Measurements from ENCODE around the gene C8G. TPM values are rescaled to one million over a fixed set of nuclear protein-coding genes. Genes with fewer than 3 reads are reported as not detected.

C8G gene
- total RNA-seq, 1 experiment from 2014 or later, result 0.77 TPM

DNA sequence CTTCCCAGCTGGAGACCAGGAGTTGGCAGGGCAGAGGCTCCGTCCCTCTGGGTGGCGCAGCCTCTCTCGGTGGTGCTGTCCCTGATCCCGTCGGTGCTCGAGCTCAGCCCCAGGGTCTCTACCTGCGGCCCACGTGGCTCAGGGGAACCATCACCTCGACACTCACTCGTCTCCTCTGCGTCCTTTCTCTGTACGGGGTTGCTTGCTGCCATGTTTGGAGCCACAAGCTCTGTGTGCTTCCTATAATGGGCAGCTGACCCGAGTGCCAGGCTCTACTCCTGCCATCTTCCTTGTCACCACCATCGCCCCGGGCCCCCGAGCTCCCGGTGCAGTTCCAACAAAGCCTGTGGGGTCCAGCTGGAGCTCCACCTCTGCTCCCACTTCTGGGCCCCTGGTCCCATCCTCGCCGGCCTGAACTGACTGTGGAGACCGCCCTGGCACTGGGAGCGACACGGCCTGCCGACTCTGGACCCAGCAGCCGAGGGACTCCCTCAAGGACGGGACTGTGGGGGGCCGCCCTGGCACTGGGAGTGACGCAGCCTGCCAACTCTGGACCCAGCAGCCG lies 5.5 kb upstream of the C8G start:
- Histone ChIP-seq H3K27me3 (ENCODE audit: low read length) (no peaks in the 10 kb centered on the region), H4K20me1 (ENCODE audit: low read length) (no peaks in the 10 kb centered on the region), H3K79me2 (ENCODE audit: low read length) (peaks cover 26% of the 10 kb centered on the region), H3K27ac (ENCODE audit: low read length) (no peak overlapping the region), H2AFZ (ENCODE audit: low read length) (no peak overlapping the region), H3K9me2 (replicated peaks; ENCODE audit: low read length) (no peaks in the 10 kb centered on the region), H3K9me3 (ENCODE audit: low read length) (no peaks in the 10 kb centered on the region), H3K4me2 (ENCODE audit: low read length) (no peak overlapping the region), H3K4me1 (ENCODE audit: insufficient read depth, low read length) (no peaks in the 10 kb centered on the region; the same call in 1 of the 2 replicates), H3K4me3 (ENCODE audit: low read length) (no peak overlapping the region), H3F3A (ENCODE audit: low read length, unreplicated experiment) (no peaks in the 10 kb centered on the region), H3K36me3 (ENCODE audit: low read depth, low read length) (no peaks in the 10 kb centered on the region; the same call in 1 of the 2 replicates), H3K9ac (ENCODE audit: low read length) (no peak overlapping the region)
- intact Hi-C loops (cut with micrococcal nuclease), result no loop called here
- DNase-seq (no peak), ATAC-seq (no peak)
- CTCF ChIA-PET, result no interaction called here
- BruUV-seq (replicated peaks), result no TSS peak
- TF ChIP-seq CTCF (conservative IDR thresholded peaks at IDR 0.05; ENCODE audit: low read depth, low read length) (no peak), EZH2 (IDR thresholded peaks at IDR 0.05; ENCODE audit: low read length, unreplicated experiment) (no peak), EZH2phosphoT487 (IDR thresholded peaks at IDR 0.05; ENCODE audit: borderline replicate concordance, low read length) (no peak)
- POLR2A ChIA-PET (ENCODE audit: unreplicated experiment), result no interaction called here

- no peak overlapping the region for H3K4me2 ChIP-seq (ENCODE audit: low read length)
- H3K9me3 ChIP-seq (ENCODE audit: low read length), result no peaks in the 10 kb centered on the region
- no peak overlapping the region for H3K4me3 ChIP-seq (ENCODE audit: low read length)
- no TSS peak for BruUV-seq (replicated peaks)
- DNase-seq (no peak), ATAC-seq (no peak)
- H3K9ac ChIP-seq (ENCODE audit: low read length), result no peak overlapping the region
- ChIA-PET POLR2A (ENCODE audit: unreplicated experiment) (no interaction called here), CTCF (no interaction called here)
- no peaks in the 10 kb centered on the region for H3K27me3 ChIP-seq (ENCODE audit: low read length)
- intact Hi-C loops (cut with micrococcal nuclease), result no loop called here
- H3K9me2 ChIP-seq (replicated peaks; ENCODE audit: low read length), result no peaks in the 10 kb centered on the region
- H3K36me3 ChIP-seq (ENCODE audit: low read depth, low read length), result no peaks in the 10 kb centered on the region; the same call in 1 of the 2 replicates
- no peak overlapping the region for H2AFZ ChIP-seq (ENCODE audit: low read length)
- no peaks in the 10 kb centered on the region for H4K20me1 ChIP-seq (ENCODE audit: low read length)
- no peaks in the 10 kb centered on the region; the same call in 1 of the 2 replicates for H3K4me1 ChIP-seq (ENCODE audit: insufficient read depth, low read length)
- H3K27ac ChIP-seq (ENCODE audit: low read length), result no peak overlapping the region
- TF ChIP-seq EZH2phosphoT487 (IDR thresholded peaks at IDR 0.05; ENCODE audit: borderline replicate concordance, low read length) (no peak), CTCF (conservative IDR thresholded peaks at IDR 0.05; ENCODE audit: low read depth, low read length) (no peak), EZH2 (IDR thresholded peaks at IDR 0.05; ENCODE audit: low read length, unreplicated experiment) (no peak)
- peaks cover 26% of the 10 kb centered on the region for H3K79me2 ChIP-seq (ENCODE audit: low read length)
- H3F3A ChIP-seq (ENCODE audit: low read length, unreplicated experiment), result no peaks in the 10 kb centered on the region
Observed at GRCh38 chr9:136939996-136940525, 5.0 kb upstream of the C8G start.

- Histone ChIP-seq H3K9ac (ENCODE audit: low read length) (no peak overlapping the region), H4K20me1 (ENCODE audit: low read length) (no peaks in the 10 kb centered on the region), H3K4me3 (ENCODE audit: low read length) (no peak overlapping the region), H3K9me3 (ENCODE audit: low read length) (no peaks in the 10 kb centered on the region), H3F3A (ENCODE audit: low read length, unreplicated experiment) (no peaks in the 10 kb centered on the region), H3K36me3 (ENCODE audit: low read depth, low read length) (no peaks in the 10 kb centered on the region; the same call in 1 of the 2 replicates), H3K79me2 (ENCODE audit: low read length) (peaks cover 26% of the 10 kb centered on the region), H3K27me3 (ENCODE audit: low read length) (no peaks in the 10 kb centered on the region), H3K4me2 (ENCODE audit: low read length) (no peak overlapping the region), H3K4me1 (ENCODE audit: insufficient read depth, low read length) (no peaks in the 10 kb centered on the region; the same call in 1 of the 2 replicates), H3K27ac (ENCODE audit: low read length) (no peak overlapping the region), H3K9me2 (replicated peaks; ENCODE audit: low read length) (no peaks in the 10 kb centered on the region), H2AFZ (ENCODE audit: low read length) (no peak overlapping the region)
- CTCF ChIA-PET, result no interaction called here
- intact Hi-C loops (cut with micrococcal nuclease), result no loop called here
- no peak for ATAC-seq
- TF ChIP-seq EZH2phosphoT487 (IDR thresholded peaks at IDR 0.05; ENCODE audit: borderline replicate concordance, low read length) (no peak), EZH2 (IDR thresholded peaks at IDR 0.05; ENCODE audit: low read length, unreplicated experiment) (no peak), CTCF (conservative IDR thresholded peaks at IDR 0.05; ENCODE audit: low read depth, low read length) (no peak)
- BruUV-seq (replicated peaks), result no TSS peak
- POLR2A ChIA-PET (ENCODE audit: unreplicated experiment), result no interaction called here
- DNase-seq, result no peak
Observed at GRCh38 chr9:136940526-136941230, 4.4 kb upstream of the C8G start.

All from PC-3 (cell line).